ENCODE measurements around the gene TCTN3.
A peak's percentile ranks its signal among the peaks of the same experiment; 100 is the strongest.

TCTN3 gene

GRCh38 chr10:95693668-95694534 lies at the start of gene TCTN3 (continued):
- no peak for TF ChIP-seq ZNF792 (tag by site-specific recombination; IDR thresholded peaks at IDR 0.05)
- peak; percentile 54; the same call in 1 of the 2 replicates for TF ChIP-seq ZBTB11 (tag by site-specific recombination; conservative IDR thresholded peaks at IDR 0.05; ENCODE audit: low read depth)
- TF ChIP-seq GLI4 (tag by site-specific recombination; IDR thresholded peaks at IDR 0.05): peak; percentile 78; the same call in 1 of the 2 replicates
- no peak for TF ChIP-seq TCF7L2 (IDR thresholded peaks at IDR 0.05; ENCODE audit: borderline replicate concordance, low read depth, low read length)
- no peak for TF ChIP-seq ZNF610 (tag by site-specific recombination; IDR thresholded peaks at IDR 0.05; ENCODE audit: borderline replicate concordance)
- TF ChIP-seq, protein P1, sequence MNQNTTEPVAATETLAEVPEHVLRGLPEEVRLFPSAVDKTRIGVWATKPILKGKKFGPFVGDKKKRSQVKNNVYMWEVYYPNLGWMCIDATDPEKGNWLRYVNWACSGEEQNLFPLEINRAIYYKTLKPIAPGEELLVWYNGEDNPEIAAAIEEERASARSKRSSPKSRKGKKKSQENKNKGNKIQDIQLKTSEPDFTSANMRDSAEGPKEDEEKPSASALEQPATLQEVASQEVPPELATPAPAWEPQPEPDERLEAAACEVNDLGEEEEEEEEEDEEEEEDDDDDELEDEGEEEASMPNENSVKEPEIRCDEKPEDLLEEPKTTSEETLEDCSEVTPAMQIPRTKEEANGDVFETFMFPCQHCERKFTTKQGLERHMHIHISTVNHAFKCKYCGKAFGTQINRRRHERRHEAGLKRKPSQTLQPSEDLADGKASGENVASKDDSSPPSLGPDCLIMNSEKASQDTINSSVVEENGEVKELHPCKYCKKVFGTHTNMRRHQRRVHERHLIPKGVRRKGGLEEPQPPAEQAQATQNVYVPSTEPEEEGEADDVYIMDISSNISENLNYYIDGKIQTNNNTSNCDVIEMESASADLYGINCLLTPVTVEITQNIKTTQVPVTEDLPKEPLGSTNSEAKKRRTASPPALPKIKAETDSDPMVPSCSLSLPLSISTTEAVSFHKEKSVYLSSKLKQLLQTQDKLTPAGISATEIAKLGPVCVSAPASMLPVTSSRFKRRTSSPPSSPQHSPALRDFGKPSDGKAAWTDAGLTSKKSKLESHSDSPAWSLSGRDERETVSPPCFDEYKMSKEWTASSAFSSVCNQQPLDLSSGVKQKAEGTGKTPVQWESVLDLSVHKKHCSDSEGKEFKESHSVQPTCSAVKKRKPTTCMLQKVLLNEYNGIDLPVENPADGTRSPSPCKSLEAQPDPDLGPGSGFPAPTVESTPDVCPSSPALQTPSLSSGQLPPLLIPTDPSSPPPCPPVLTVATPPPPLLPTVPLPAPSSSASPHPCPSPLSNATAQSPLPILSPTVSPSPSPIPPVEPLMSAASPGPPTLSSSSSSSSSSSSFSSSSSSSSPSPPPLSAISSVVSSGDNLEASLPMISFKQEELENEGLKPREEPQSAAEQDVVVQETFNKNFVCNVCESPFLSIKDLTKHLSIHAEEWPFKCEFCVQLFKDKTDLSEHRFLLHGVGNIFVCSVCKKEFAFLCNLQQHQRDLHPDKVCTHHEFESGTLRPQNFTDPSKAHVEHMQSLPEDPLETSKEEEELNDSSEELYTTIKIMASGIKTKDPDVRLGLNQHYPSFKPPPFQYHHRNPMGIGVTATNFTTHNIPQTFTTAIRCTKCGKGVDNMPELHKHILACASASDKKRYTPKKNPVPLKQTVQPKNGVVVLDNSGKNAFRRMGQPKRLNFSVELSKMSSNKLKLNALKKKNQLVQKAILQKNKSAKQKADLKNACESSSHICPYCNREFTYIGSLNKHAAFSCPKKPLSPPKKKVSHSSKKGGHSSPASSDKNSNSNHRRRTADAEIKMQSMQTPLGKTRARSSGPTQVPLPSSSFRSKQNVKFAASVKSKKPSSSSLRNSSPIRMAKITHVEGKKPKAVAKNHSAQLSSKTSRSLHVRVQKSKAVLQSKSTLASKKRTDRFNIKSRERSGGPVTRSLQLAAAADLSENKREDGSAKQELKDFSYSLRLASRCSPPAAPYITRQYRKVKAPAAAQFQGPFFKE (tag by site-specific recombination; IDR thresholded peaks at IDR 0.05; ENCODE audit: borderline replicate concordance): no peak
- no peak for TF ChIP-seq ELK4 (IDR thresholded peaks at IDR 0.05; ENCODE audit: borderline replicate concordance, low read depth, low read length)
- peak; percentile 70 for TF ChIP-seq KLF9 (tag by site-specific recombination; IDR thresholded peaks at IDR 0.05; ENCODE audit: low read depth)
- peak; percentile 95 for TF ChIP-seq ZNF654 (tag by site-specific recombination; IDR thresholded peaks at IDR 0.05; ENCODE audit: low read depth)
- TF ChIP-seq ZNF112 (tag by site-specific recombination; IDR thresholded peaks at IDR 0.05): no peak
- TF ChIP-seq ZNF76 (tag by site-specific recombination; IDR thresholded peaks at IDR 0.05; ENCODE audit: borderline replicate concordance, low read depth): no peak
- TF ChIP-seq RBAK (tag by site-specific recombination; IDR thresholded peaks at IDR 0.05): no peak
- no peak for TF ChIP-seq TSHZ1 (tag by site-specific recombination; IDR thresholded peaks at IDR 0.05; ENCODE audit: borderline replicate concordance)
- TF ChIP-seq, protein P2, sequence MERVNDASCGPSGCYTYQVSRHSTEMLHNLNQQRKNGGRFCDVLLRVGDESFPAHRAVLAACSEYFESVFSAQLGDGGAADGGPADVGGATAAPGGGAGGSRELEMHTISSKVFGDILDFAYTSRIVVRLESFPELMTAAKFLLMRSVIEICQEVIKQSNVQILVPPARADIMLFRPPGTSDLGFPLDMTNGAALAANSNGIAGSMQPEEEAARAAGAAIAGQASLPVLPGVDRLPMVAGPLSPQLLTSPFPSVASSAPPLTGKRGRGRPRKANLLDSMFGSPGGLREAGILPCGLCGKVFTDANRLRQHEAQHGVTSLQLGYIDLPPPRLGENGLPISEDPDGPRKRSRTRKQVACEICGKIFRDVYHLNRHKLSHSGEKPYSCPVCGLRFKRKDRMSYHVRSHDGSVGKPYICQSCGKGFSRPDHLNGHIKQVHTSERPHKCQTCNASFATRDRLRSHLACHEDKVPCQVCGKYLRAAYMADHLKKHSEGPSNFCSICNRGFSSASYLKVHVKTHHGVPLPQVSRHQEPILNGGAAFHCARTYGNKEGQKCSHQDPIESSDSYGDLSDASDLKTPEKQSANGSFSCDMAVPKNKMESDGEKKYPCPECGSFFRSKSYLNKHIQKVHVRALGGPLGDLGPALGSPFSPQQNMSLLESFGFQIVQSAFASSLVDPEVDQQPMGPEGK (tag by site-specific recombination; IDR thresholded peaks at IDR 0.05): peak; percentile 58
- TF ChIP-seq ZFP3 (tag by site-specific recombination; IDR thresholded peaks at IDR 0.05; ENCODE audit: low read depth): no peak
- TF ChIP-seq ZNF677 (tag by site-specific recombination; IDR thresholded peaks at IDR 0.05): no peak
- TF ChIP-seq ZNF10 (tag by site-specific recombination; IDR thresholded peaks at IDR 0.05): no peak
- TF ChIP-seq ZBTB17 (tag by site-specific recombination; IDR thresholded peaks at IDR 0.05): peak; percentile 18; the same call in 1 of the 2 replicates
- no peak; the same call in 1 of the 2 replicates for TF ChIP-seq ZNF449 (tag by site-specific recombination; IDR thresholded peaks at IDR 0.05)
- peak; percentile 23 for TF ChIP-seq SETDB1 (IDR thresholded peaks at IDR 0.05; ENCODE audit: insufficient read length, low read length)

Data from HEK293 (cell line).